NCI-H226 (cell line): ENCODE results near the gene COPS2.
A peak's percentile ranks its signal among the peaks of the same experiment; 100 is the strongest.
"Not testable (repeated sequence)": the region's sequence is repeated elsewhere in the genome, so short reads cannot be mapped to it uniquely, and the experiment has no call there.

Source experiments
- DNase-seq: peaks from one replicate; pipeline ENCODE4 v3.0.0-alpha.2; 2015

COPS2 gene

DNA sequence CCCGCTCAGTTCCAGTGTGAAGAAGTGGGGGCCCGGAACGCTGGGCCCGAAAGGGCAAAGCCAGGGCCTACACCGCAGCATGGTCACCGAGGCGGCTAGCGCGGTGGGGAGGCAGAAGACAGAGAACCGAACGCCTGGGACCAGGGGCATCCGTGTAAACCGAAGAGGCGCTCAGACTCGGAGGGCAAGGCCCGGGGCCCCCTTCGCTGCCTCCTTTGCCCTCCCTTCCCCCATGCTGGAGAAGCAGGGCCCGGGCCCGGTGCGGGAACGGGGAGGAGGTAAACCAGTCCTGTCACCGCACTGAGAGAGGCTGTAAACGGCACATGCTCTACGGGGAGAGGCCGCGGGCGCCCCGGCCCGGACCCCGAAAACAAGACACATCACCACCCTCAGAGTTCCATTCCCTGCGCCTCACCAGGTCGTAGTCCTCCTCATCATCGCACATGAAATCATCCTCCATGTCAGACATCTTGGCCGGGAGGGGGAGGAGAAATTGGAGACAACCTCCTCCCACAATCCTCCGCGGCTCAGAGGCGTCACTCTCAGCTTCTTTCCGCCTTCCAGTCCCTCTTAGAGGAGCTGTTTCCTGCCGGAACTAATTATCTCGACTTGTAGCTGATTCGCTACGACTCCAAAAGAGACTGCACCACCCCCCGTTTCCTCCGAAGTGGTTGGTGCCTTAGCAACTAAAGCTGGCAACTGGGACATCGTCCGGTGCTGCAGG, at the start of gene COPS2:
COPS2 (minus strand) TSS at position 490 of the 724 bp plus-strand sequence; CDS start at position 469, 21 bp downstream.
- DNase-seq = peak; percentile 99

DNA sequence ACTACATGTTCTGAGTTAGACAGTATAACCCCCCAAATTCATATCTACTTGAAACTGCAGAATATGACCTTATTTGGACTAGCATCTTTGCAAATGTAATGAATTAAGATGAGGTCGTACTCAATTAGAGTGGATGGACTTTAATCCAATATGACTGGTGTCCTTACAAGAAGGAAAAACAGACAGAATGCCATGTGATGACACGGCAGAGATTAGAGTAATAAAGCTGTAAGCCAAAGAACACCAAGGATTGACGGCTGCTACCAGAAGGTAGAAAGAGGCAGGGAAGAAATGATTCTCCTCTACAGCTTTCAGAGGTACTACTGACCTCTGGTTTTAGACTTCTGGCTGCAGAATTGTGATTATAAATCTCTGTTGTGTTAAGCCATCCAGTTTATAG, 44.9 kb upstream of the COPS2 start:
- DNase-seq = no peak

DNA sequence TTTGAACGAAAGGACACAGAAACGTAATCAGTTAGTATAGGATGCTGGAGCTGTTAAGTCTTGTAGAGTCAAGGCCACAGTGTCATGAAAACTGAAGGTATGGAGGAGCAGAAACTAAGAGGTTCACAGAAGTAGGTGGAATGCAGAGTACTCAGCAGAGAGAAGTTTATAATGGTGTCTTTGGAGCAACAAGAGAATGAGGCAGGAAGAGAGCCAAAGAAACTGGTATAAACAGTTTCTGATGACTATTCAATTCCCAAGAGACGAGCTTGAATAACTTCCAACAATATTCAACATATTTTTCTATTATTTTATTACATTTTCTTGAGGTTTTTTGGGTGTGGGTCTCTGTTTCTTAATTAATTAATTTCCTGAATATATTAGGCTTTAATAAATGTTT, 44.3 kb upstream of the COPS2 start:
- no peak for DNase-seq

DNA sequence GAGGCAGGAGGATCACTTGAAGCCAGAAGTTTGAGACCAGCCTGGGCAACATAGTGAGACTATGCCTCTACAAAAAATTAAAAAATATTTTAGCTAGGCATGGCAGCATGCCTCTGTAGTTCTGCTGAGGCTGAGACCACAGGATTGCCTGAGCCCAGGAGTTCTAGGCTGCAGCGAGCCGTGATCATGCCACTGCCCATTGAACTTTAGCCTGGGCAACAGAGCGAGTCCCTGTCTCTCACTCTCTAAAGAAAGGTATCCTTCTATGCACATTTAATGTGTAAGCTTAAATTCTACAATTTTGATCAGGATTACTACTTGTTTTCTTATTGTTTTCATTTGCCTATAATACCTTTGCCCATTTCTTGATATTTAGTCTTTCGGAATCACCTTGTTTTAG, 41.5 kb upstream of the COPS2 start:
- DNase-seq = no peak

DNA sequence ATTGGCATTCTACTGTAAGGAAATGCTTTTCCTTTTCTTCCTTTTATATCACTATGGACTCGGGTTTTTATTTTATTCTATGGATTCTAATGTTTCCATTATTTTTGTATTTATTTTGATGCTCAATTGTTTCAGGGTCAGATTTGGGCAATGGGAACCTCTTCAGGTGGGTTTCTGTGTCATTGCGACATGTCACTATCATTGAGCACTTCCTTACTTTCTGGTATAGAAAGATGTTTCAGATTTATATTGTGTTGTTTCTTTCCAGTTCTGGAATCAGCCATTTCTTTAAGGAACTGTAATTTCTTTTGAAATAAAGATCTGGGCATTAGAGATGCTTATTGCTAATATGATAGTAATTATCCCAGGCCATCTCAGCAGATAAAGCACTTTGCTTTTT, 36.5 kb upstream of the COPS2 start:
- DNase-seq = no peak

DNA sequence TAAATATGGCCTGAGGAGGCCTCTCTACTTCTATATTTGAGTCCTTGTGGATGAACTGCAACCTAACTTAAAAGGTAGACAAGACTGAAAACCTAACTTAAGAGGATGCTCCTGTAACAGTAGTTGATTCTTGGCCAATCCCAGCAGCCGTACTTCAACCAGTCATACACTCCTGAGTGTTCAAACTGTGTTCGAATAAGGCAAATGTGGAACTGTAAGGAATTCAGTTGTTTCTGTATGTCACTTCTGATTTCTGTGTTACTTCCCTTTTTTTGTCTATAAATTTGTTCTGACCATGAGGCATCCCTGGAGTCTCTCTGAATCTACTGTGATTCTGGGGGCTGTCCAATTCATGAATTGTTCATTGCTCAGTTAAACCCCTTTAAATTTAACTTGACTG, 35.2 kb upstream of the COPS2 start:
- DNase-seq = no peak

DNA sequence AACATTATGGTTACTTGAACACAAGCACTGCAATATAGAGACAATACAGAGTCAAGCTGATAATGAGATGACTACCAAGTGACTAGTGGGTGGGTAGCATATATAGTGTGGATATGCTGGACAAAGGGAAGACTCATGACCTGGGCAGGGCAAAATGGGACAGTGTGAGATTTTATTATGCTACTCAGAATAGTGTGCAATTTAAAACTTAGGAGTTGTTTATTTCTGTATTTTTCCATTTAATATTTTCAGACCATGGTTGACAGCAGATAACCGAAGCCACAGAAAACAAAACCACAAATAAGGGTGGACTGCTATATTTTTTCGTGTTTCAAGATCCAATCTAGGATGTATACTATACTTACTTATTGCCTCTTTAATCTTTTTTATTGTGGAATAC, 34.2 kb upstream of the COPS2 start:
- no peak for DNase-seq

DNA sequence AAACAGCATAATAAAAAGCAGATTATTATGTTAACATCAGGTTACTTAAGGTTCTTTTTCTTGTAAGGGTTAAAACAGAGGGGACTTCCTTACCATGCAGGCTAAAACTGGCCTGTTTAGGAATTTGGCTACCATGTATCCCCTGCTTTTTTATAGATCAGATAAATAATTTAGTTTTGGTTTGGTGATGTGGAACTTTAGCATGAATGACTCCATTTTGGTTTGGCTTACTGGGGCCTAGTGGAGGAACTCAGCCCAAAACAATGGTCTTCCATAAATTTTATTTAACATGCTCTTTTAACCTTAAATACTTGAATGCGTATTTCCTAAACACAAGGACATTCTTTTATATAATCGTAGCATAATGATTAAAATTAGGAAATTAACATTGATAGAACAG, 33.5 kb upstream of the COPS2 start:
- DNase-seq = no peak

DNA sequence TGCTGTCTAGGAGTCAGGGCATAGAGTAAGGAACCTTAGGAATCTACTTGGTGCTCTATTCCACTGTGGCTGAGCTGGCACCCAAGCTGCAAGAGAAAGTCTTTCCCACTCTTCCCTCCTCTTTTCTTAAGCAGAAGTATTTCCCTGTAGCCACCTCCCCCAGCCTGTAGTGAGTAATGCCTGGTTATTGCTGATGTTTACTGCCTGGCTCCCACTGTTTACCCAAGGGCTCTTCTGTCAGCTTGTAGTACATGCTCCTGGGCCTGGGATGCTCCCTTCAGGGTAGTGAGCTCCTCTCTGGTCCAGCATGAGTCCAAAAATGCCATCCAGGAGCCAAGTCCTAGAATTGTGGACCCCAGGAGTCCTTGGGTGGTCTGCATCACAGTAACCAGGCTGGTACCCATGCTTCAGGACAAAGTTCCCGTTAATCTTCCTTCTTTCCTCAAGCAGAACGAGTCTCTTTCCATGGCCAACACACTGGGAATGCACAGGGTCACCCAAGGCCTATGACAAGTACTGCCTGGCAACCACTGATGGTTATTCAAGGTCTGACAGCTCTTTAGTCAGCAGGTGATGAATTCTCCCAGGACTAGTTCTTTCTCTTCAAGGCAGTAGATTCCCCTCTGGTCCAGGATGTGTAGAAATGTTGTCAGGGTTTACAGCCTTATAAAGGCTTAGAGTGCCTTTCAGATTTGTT, 32.3 kb upstream of the COPS2 start:
- DNase-seq = peak; percentile 22

DNA sequence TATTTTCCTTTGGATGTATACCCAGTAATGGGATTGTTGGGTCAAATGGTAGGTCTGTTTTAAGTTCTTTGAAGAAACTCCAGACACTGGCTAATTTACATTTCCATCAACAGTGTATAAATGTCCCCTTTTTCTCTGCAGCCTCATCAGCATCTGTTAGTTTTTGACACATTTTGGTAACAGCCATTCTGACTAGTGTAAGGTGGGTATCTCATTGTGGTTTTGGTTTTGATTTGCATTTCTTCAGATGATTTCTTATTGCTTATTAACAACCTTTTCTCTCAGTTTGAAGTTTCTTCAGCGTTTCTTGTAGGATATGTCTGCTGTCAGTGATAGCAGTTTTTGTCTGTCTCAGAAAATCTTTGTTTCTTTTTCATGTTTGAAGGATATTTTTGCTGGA, 30.1 kb upstream of the COPS2 start:
- no peak for DNase-seq

DNA sequence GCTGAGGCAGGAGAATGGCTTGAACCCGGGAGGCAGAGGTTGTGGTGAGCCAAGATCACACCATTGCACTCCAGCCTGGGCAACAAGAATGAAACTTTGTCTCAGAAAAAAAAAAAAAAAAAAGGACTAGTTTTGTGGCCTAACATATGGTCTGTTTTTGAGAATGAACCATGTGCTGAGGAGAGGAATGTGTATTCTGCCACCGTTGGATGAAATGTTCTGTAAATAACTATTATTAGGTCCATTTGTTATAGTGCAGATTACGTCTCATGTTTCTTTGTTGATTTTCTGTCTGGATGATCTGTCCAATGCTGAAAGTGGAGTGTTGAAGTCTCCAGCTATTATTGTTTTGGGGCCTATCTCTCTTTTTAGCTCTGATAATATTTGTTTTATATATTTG, 28.3 kb upstream of the COPS2 start:
- not testable (repeated sequence) for DNase-seq

DNA sequence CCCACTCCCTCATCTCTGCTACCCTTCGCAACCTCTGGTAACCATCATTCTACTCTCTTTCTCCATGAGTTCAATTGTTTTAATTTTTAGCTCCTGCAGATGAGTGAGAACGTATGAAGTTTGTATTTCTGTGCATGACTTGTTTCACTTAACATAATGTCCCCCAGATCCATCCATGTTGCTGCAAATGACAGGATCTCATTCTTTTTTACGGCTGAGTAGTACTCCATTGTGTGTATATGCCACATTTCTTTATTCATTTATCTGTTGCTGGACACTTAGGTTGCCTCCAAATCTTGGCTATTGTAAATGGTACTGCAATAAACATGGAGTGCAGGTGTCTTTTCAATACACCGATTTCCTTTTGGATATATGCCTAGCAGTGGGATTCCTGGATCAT, 26.7 kb upstream of the COPS2 start:
- no peak for DNase-seq

DNA sequence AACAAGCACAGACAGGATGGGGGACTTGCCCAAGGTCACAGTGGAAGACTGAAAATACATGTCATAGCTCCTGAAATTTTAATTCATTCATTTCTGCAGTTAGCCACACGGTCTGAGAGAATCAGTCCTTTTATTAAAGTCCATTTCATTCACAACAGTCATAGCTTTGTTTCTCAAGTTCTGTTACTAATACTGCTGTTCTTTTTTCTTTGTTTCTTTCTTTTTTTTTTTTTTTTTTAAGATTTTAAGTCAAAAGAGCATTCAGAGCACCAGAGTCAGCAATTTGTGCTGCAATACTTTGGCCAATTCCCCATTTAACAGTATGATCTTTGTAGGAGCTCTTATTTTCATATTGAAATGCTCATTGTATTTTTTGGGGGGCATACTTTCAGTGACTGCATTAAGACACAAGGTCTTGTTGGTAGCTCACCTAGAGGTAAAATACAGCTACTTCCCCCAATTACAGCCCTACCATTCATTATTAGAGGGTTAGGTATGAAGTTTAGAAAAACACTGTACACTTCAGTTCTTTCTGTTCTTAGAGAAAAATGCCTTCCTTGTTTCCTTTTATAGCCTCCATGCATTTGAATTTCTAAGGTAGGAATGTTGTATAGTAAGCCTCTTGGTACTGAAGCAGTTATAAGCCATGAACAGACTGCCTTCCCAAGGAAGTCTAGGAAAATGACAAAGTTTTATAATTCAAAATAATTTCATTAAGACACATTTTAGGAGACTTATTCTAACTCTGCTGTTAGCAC, 24.2 kb upstream of the COPS2 start:
- DNase-seq = no peak

DNA sequence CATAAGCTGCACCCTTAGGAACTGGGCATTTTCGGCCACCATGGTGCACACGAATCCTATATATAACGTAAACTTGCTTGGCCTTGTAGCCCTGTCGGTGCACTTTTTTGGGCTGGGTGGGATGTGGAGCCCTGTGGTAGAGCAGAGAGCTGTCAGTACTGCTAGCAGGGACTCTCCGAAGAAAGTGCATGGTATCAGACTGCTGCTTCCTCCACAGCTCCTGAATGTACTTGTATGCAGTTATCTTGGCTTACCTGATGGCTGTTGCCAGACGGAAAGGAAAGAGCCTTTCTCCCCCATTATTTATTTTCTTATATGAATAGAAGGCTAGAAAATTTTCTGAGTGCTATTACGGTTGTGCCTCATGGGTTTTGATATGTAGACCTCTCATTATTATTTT, 23.1 kb upstream of the COPS2 start:
- DNase-seq = no peak

DNA sequence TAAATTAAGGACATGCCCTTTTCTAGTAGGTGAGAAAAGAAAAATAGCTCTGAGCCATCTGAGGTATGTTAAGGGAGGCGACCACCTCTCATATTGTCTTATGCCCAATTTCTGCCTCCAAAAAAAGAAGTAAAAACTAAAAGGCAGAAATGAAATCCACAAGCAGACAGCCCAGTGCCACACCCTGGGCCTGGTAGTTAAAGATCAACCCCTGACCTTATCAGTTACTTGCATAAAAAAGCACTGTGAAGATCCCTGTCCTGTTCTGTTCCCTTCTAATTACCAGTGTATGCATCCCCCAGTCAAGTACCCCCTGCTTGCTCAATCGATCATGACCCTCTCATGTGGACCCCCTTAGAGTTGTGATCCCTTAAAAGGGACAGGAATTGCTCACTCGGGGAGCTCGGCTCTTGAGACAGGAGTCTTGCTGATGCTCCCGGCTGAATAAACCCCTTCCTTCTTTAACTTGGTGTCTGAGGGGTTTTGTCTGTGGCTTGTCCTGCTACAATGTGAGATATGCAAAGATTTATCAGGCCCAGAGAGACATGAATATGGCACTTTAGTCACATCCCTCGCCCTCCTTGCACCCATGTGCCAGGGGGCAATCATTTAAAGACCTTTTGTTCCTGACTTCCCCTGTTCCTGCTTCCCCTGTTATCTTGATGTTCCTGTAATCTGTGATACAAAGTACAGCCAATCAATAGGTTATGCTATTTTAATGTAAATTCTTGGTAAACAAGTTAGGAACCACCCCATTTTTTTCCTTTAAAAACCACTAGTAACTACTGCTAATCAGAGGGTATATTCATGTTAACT, 20.4 kb upstream of the COPS2 start:
- DNase-seq = not testable (repeated sequence)

DNA sequence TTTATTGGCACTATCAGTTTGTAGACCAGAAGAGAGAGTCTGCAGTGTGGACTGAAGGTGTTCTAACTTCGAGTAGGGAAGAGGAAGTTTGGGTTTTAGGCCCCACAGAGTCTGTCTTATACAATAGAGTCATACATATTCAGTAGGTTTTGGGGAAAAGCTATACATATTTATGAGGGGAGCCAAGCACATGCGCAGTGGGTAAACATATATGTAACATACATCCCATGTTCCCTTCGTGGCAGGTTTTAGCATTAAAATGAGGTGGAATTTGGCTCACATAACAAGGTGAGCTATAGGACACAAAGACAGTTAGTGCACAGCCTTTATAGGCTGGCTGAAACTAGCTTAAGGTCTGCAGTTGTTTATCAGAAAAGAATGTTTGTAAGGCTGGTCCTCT, 19.5 kb upstream of the COPS2 start:
- DNase-seq = no peak

DNA sequence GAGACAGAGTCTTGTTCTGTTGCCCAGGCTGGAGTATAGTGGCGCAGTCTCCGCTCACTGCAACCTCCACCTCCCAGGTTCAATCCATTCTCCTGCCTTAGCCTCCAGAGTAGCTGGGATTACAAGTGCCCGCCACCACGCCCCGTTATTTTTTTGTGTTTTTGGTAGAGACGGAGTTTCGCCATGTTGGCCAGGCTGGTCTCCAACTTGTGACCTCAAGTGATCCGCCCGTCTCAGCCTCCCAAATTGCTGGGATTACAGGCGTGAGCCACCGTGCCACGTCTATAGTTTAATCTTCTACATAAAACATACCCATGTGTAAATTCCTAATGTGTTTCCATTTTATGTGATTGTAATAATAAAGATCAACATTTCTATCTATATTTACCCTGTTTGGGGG, 16.4 kb upstream of the COPS2 start:
- no peak for DNase-seq

DNA sequence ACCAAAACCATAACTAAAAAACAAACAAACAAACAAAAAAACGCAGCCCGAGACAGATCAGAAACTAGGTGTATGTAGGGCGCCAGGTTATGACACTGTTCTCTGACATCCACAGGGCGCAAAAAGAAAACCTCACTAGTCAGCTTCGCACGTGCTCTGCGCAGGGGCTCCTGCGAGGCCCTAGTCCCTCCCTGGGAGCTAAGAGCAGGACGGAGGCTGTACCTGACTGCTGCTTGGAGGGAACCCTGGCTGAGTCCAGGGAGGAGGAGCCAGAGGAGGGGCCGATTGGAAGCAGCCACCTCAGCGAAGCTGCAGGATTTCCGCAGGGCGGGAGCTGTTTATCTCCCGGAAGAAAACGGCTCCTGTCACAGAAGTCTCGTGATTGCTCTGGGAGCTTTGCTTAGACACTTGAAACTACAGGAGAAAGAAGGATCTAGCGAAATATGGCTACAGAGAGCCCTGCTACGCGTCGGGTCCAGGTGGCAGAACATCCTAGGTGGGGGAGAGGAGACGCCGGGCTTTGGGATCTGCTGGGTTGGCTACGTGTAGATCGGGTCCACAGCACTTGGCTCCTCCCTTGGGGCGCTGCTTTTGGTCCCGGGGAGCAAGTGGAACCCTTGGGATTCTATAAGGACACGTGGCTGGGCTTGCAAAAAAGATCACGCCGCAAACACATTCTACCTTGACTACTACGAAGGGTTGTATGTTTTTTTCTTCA, 14.6 kb upstream of the COPS2 start, which contains the start of gene GALK2:
GALK2 (plus strand) TSS at position 368 of the 718 bp plus-strand sequence; CDS start at position 444, 76 bp downstream.
- peak; percentile 91 for DNase-seq

DNA sequence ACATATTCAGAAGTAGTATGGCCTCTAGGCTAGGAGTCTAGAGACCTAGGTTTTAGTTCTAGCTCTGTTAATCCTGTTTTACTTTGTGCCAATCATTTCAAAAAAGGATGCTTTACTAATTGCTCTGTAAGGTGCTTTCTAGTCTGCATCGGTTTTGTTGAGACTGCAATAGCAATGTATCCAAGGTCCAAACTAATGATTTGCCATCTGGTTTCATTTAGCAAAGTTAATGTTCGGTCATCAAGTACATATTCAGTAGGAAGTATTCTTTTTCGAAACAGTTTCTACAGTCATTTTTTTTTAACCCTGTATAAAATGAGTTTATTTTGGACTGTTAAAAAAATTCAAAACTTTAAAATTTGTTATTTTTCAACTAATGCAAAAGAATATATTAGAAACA, 12.6 kb upstream of the COPS2 start:
- DNase-seq = no peak

DNA sequence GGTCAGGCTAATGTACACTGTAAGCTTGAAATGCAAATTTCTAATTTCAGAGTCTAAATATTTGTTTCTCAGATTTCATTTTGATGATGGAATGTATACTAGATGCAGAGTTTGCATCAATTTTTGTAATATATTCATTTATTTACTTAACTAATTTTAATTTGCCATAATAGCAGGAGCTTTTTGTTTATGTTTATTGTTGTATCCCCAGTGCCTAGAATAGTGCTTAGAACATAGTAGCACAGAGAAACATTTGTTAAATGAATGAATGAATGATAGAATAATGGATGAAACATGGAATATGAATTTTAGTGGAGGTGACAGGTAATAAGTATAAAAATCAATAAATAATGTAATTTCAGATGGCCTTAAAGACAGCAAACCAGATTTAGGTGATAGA, 9.5 kb upstream of the COPS2 start:
- no peak for DNase-seq

DNA sequence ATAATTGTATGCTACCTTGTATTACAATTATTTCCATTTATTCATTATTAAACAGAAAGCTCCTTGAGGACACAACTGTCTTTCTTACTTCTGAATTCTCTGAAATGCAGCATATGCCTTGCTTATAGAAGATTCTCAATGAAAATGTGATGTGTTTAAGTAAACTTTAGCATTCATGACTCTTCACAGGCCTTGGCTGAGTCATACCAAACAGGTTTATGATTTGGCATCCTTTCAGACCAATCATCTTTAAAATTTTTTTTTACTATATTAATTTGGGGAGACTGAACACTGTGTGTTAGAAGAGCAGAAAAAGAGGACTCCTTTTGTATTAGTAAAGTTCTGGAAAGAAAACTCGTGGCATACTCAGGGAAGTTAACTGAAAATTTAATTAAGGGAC, 8.3 kb upstream of the COPS2 start:
- no peak for DNase-seq
